ENCODE results near the gene RNF144A.

The RNF144A gene

GRCh38 chr2:7084601-7085000, 167.4 kb downstream of the RNF144A start:
- Histone ChIP-seq H3K4me3 (ENCODE audit: insufficient read length, low read depth) (no peak overlapping the region), H3K4me1 (ENCODE audit: insufficient read depth, insufficient read length) (no peaks in the 10 kb centered on the region), H3K36me3 (ENCODE audit: insufficient read depth, insufficient read length, low read length) (no peaks in the 10 kb centered on the region), H3K9ac (ENCODE audit: insufficient read length, low read depth) (no peak overlapping the region), H3K27me3 (ENCODE audit: insufficient read depth, insufficient read length) (no peaks in the 10 kb centered on the region), H3K9me3 (ENCODE audit: insufficient read depth, low read length) (peaks cover 7% of the 10 kb centered on the region)
- TF ChIP-seq SUZ12 (IDR thresholded peaks at IDR 0.05; ENCODE audit: extremely low read depth, insufficient read depth, insufficient read length) = no peak
- no peak for TF ChIP-seq ZNF274 (IDR thresholded peaks at IDR 0.05; ENCODE audit: low read depth, low read length)
- no peak for TF ChIP-seq YY1 (IDR thresholded peaks at IDR 0.05; ENCODE audit: insufficient read depth, insufficient read length)
- no peak for DNase-seq (ENCODE audit: low read depth, low spot score)

DNA sequence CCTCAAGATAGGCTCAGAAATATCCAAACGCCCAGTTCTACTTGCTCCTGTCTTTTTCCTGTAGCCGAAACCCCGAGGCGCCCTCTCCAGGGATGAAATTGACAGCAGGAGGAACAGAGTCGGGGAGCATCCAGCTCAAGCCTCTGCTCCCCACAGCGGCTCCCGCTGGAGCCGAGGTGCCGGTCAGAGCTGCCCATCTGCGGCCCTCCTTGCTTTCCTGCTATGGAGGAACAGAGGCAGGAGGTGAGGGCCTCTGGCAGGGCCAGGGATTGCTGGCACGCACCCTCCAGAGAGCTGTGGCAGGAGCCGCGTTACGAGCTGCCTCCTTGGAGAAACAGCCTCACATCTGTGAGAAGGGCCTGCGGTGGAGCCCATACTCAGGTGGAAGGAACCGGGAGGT, 172.1 kb downstream of the RNF144A start:
- Histone ChIP-seq H3K27me3 (ENCODE audit: insufficient read depth, insufficient read length) (no peaks in the 10 kb centered on the region), H3K4me1 (ENCODE audit: insufficient read depth, insufficient read length) (no peaks in the 10 kb centered on the region), H3K9me3 (ENCODE audit: insufficient read depth, low read length) (peaks cover 4% of the 10 kb centered on the region), H3K9ac (ENCODE audit: insufficient read length, low read depth) (no peak overlapping the region), H3K4me3 (ENCODE audit: insufficient read length, low read depth) (no peak overlapping the region), H3K36me3 (ENCODE audit: insufficient read depth, insufficient read length, low read length) (no peaks in the 10 kb centered on the region)
- DNase-seq (ENCODE audit: low read depth, low spot score) = no peak
- no peak for TF ChIP-seq ZNF274 (IDR thresholded peaks at IDR 0.05; ENCODE audit: low read depth, low read length)
- TF ChIP-seq YY1 (IDR thresholded peaks at IDR 0.05; ENCODE audit: insufficient read depth, insufficient read length) = no peak
- no peak for TF ChIP-seq SUZ12 (IDR thresholded peaks at IDR 0.05; ENCODE audit: extremely low read depth, insufficient read depth, insufficient read length)

GRCh38 chr2:7089898-7090510, 172.8 kb downstream of the RNF144A start:
- no peaks in the 10 kb centered on the region for H3K27me3 ChIP-seq (ENCODE audit: insufficient read depth, insufficient read length)
- H3K4me1 ChIP-seq (ENCODE audit: insufficient read depth, insufficient read length) = no peaks in the 10 kb centered on the region
- no peak for DNase-seq (ENCODE audit: low read depth, low spot score)
- H3K4me3 ChIP-seq (ENCODE audit: insufficient read length, low read depth) = no peak overlapping the region
- no peaks in the 10 kb centered on the region for H3K36me3 ChIP-seq (ENCODE audit: insufficient read depth, insufficient read length, low read length)
- TF ChIP-seq SUZ12 (IDR thresholded peaks at IDR 0.05; ENCODE audit: extremely low read depth, insufficient read depth, insufficient read length) (no peak), YY1 (IDR thresholded peaks at IDR 0.05; ENCODE audit: insufficient read depth, insufficient read length) (no peak), ZNF274 (IDR thresholded peaks at IDR 0.05; ENCODE audit: low read depth, low read length) (no peak)
- H3K9me3 ChIP-seq (ENCODE audit: insufficient read depth, low read length) = no peaks in the 10 kb centered on the region
- H3K9ac ChIP-seq (ENCODE audit: insufficient read length, low read depth) = no peak overlapping the region

DNA sequence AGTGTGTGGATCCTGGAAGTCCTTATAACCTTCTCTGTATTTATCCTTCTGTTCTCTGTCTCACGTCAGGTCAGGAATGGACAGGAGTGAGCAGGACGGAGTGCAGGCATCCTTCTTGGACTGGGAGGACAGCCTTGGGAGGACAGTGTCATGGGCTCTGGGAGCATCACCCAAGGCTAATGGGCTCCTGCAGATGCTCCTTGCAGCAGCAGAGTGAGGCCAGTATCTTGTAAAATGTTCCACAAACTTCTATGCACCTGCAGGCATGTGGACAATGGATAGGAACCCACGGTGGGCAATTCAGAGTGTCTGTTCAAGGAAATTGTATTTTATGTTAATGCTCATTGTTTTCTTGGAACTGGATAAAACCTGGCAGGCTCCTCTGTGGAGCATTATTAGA, 176.2 kb downstream of the RNF144A start:
- no peaks in the 10 kb centered on the region for H3K36me3 ChIP-seq (ENCODE audit: insufficient read depth, insufficient read length, low read length)
- H3K27me3 ChIP-seq (ENCODE audit: insufficient read depth, insufficient read length) = no peaks in the 10 kb centered on the region
- no peak for DNase-seq (ENCODE audit: low read depth, low spot score)

More for the DNA sequence above, 176.2 kb downstream of the RNF144A start:
- Histone ChIP-seq H3K4me1 (ENCODE audit: insufficient read depth, insufficient read length) (peaks cover 3% of the 10 kb centered on the region), H3K4me3 (ENCODE audit: insufficient read length, low read depth) (no peak overlapping the region), H3K9me3 (ENCODE audit: insufficient read depth, low read length) (no peaks in the 10 kb centered on the region), H3K9ac (ENCODE audit: insufficient read length, low read depth) (no peak overlapping the region)
- TF ChIP-seq YY1 (IDR thresholded peaks at IDR 0.05; ENCODE audit: insufficient read depth, insufficient read length) (no peak), ZNF274 (IDR thresholded peaks at IDR 0.05; ENCODE audit: low read depth, low read length) (no peak), SUZ12 (IDR thresholded peaks at IDR 0.05; ENCODE audit: extremely low read depth, insufficient read depth, insufficient read length) (no peak)

All from NT2/D1 (cell line).